ENCODE data around the gene JCAD. TPM values are rescaled to one million over a fixed set of nuclear protein-coding genes. Genes with fewer than 3 reads are reported as not detected.

Gene JCAD
- total and polyA plus RNA-seq, 2 donors (not counting 1 experiment from before 2014, with no cell fraction given) = 3.3 to 27.1 TPM

GRCh38 chr10:30017966-30018365 is 41.4 kb downstream of the JCAD start:
- TF ChIP-seq EZH2 (IDR thresholded peaks at IDR 0.05; ENCODE audit: low read length, missing control alignments) = no peak
- TF ChIP-seq CTCF (conservative IDR thresholded peaks at IDR 0.05 in 1 of 2, IDR thresholded peaks at IDR 0.05 in 1 of 2; ENCODE audit: low read depth in 1 of 2, low read length in 2 of 2) = no peak
- Histone ChIP-seq H2AFZ (ENCODE audit: low read length) (no peak overlapping the region), H4K20me1 (ENCODE audit: control insufficient read depth, extremely low read depth, insufficient read depth, low read length) (no peaks in the 10 kb centered on the region), H3K4me3 (replicated peaks in 1 of 4; ENCODE audit: control extremely low read depth in 1 of 4, insufficient read depth in 1 of 4, low read depth in 3 of 4, low read length in 4 of 4) (no peak overlapping the region), H3K36me3 (ENCODE audit: control insufficient read depth, insufficient read depth, low read length) (no peaks in the 10 kb centered on the region), H3K4me2 (ENCODE audit: extremely low read depth, insufficient read depth, low read length) (peak overlapping the region; percentile 35), H3K9ac (ENCODE audit: insufficient read depth, low read length) (no peak overlapping the region), H3K27me3 (ENCODE audit: control insufficient read depth, insufficient read depth, low read length) (no peaks in the 10 kb centered on the region), H3K4me1 (ENCODE audit: control insufficient read depth, extremely low read depth, insufficient read depth, low read length) (peaks cover 7% of the 10 kb centered on the region), H3K79me2 (ENCODE audit: control insufficient read depth, insufficient read depth, low read length) (no peaks in the 10 kb centered on the region), H3K27ac (ENCODE audit: insufficient read depth, low read length) (no peak overlapping the region), H3K9me3 (ENCODE audit: control insufficient read depth, insufficient read depth, low read depth, low read length) (no peaks in the 10 kb centered on the region)
- no peak for DNase-seq (ENCODE audit: low read depth in 2 of 2)

GRCh38 chr10:30017556-30017955 is 41.8 kb downstream of the JCAD start:
- H3K36me3 ChIP-seq (ENCODE audit: control insufficient read depth, insufficient read depth, low read length) = no peaks in the 10 kb centered on the region
- no peak for DNase-seq (ENCODE audit: low read depth in 2 of 2)
- peak overlapping the region; percentile 23 for H2AFZ ChIP-seq (ENCODE audit: low read length)
- peak overlapping the region; percentile 35 for H3K4me2 ChIP-seq (ENCODE audit: extremely low read depth, insufficient read depth, low read length)
- TF ChIP-seq CTCF (conservative IDR thresholded peaks at IDR 0.05 in 1 of 2, IDR thresholded peaks at IDR 0.05 in 1 of 2; ENCODE audit: low read depth in 1 of 2, low read length in 2 of 2) = no peak
- no peak for TF ChIP-seq EZH2 (IDR thresholded peaks at IDR 0.05; ENCODE audit: low read length, missing control alignments)
- no peak overlapping the region for H3K27ac ChIP-seq (ENCODE audit: insufficient read depth, low read length)
- H4K20me1 ChIP-seq (ENCODE audit: control insufficient read depth, extremely low read depth, insufficient read depth, low read length) = no peaks in the 10 kb centered on the region
- no peak overlapping the region for H3K4me3 ChIP-seq (replicated peaks in 1 of 4; ENCODE audit: control extremely low read depth in 1 of 4, insufficient read depth in 1 of 4, low read depth in 3 of 4, low read length in 4 of 4)
- H3K9me3 ChIP-seq (ENCODE audit: control insufficient read depth, insufficient read depth, low read depth, low read length) = no peaks in the 10 kb centered on the region
- no peaks in the 10 kb centered on the region for H3K79me2 ChIP-seq (ENCODE audit: control insufficient read depth, insufficient read depth, low read length)
- peaks cover 7% of the 10 kb centered on the region for H3K4me1 ChIP-seq (ENCODE audit: control insufficient read depth, extremely low read depth, insufficient read depth, low read length)
- no peaks in the 10 kb centered on the region for H3K27me3 ChIP-seq (ENCODE audit: control insufficient read depth, insufficient read depth, low read length)
- H3K9ac ChIP-seq (ENCODE audit: insufficient read depth, low read length) = no peak overlapping the region

- no peaks in the 10 kb centered on the region for H3K79me2 ChIP-seq (ENCODE audit: control insufficient read depth, insufficient read depth, low read length)
- no peaks in the 10 kb centered on the region for H3K27me3 ChIP-seq (ENCODE audit: control insufficient read depth, insufficient read depth, low read length)
- no peak overlapping the region for H3K9ac ChIP-seq (ENCODE audit: insufficient read depth, low read length)
- H3K4me2 ChIP-seq (ENCODE audit: extremely low read depth, insufficient read depth, low read length) = peak overlapping the region; percentile 32
- H3K9me3 ChIP-seq (ENCODE audit: control insufficient read depth, insufficient read depth, low read depth, low read length) = no peaks in the 10 kb centered on the region
- DNase-seq (ENCODE audit: low read depth in 2 of 2) = peak; percentile 39 to 45
- H3K36me3 ChIP-seq (ENCODE audit: control insufficient read depth, insufficient read depth, low read length) = no peaks in the 10 kb centered on the region
- H3K4me3 ChIP-seq (replicated peaks in 1 of 4; ENCODE audit: control extremely low read depth in 1 of 4, insufficient read depth in 1 of 4, low read depth in 3 of 4, low read length in 4 of 4) = no peak overlapping the region
- no peak overlapping the region for H3K27ac ChIP-seq (ENCODE audit: insufficient read depth, low read length)
- no peak overlapping the region for H2AFZ ChIP-seq (ENCODE audit: low read length)
- no peaks in the 10 kb centered on the region for H4K20me1 ChIP-seq (ENCODE audit: control insufficient read depth, extremely low read depth, insufficient read depth, low read length)
- peaks cover 7% of the 10 kb centered on the region for H3K4me1 ChIP-seq (ENCODE audit: control insufficient read depth, extremely low read depth, insufficient read depth, low read length)
- TF ChIP-seq EZH2 (IDR thresholded peaks at IDR 0.05; ENCODE audit: low read length, missing control alignments) (no peak), CTCF (conservative IDR thresholded peaks at IDR 0.05 in 1 of 2, IDR thresholded peaks at IDR 0.05 in 1 of 2; ENCODE audit: low read depth in 1 of 2, low read length in 2 of 2) (no peak)
Observed at GRCh38 chr10:30014511-30014910, 44.9 kb downstream of the JCAD start.
